A549 treated with AZD9567 at 1 μM for 4 hours (cell line): ENCODE results near the gene CCT8L2. TPM values are rescaled to one million over a fixed set of nuclear protein-coding genes. Genes with fewer than 3 reads are reported as not detected.

Experiments used
- total RNA-seq: library from RNA; stranded (reverse); fragments of 200-300 nt; extraction: Qiagen RNA extraction; gene quantifications from 5 replicates; pipeline ENCODE4 v1.2.3, GENCODE V29; 2022; ENCODE audit not compliant: insufficient read depth

CCT8L2 gene, protein sequence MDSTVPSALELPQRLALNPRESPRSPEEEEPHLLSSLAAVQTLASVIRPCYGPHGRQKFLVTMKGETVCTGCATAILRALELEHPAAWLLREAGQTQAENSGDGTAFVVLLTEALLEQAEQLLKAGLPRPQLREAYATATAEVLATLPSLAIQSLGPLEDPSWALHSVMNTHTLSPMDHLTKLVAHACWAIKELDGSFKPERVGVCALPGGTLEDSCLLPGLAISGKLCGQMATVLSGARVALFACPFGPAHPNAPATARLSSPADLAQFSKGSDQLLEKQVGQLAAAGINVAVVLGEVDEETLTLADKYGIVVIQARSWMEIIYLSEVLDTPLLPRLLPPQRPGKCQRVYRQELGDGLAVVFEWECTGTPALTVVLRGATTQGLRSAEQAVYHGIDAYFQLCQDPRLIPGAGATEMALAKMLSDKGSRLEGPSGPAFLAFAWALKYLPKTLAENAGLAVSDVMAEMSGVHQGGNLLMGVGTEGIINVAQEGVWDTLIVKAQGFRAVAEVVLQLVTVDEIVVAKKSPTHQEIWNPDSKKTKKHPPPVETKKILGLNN
- total RNA-seq, result not detected in 5 replicates

DNA sequence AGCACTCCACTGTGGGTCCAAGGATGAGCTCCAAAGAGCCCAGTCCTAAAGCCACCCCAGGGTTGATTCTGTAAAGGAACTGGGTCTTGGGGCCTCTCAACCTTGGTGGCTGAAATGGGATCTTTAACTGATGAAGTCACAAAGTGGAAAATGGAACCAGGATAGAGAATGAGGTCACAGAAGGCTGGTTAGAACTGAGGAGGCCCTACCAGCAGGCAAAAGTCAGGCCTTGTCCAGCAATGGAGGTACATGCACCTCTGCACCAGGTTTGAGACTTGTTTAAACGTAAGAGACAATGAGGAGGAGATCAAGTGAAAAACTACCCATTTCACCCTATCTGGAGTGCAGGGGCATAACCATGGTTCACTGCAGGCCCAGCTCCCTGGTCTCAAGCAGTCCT lies at the start of gene CCT8L2:
Gene CCT8L2 (minus strand): TSS at position 101 of the 400 bp plus-strand sequence. CDS start 260 bp downstream, outside the sequence.

Other genes with a start within 250 kb of the CCT8L2 start
- gene XKR3, start 232.6 kb upstream of the CCT8L2 start, total RNA-seq, result not detected in 5 replicates